NT2/D1 (cell line): ENCODE measurements around the gene SAT1.

Experiments used
- YY1 ChIP-seq: IDR thresholded peaks from 2 replicates; pipeline ENCODE4 v1.6.1; 2011; ENCODE audit not compliant: insufficient read length, insufficient read depth
- ZNF274 ChIP-seq: IDR thresholded peaks from 2 replicates; pipeline ENCODE4 v1.6.1; 2011; ENCODE audit warnings: mild to moderate bottlenecking, low read depth, low read length

DNA sequence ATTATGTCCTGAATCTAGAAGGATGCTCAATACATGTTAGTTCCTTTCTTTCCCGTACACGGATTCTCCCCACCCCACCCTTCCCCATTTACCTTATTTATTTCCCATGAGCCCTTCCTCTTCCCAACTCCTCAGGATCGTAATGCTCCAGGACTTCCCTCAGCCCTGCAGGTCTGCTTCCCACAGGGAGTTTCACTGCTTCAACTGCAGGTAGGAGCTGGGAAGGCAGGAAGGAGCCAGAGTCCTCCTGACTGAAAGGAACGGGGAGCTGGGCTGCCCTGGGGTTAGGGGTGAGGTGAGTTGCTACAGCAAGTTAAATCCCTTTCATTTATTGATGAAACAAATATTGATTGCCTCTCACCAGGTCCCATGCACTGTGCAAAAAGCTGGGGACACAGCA lies 33.2 kb downstream of the SAT1 start:
- TF ChIP-seq YY1: no peak
- TF ChIP-seq ZNF274: no peak
